SK-N-SH (cell line): ENCODE data around the gene UPF3B.

Experiments used
- EZH2phosphoT487 ChIP-seq: fragments of 200-600 bp; sonication (generic); IDR thresholded peaks from 2 replicates; pipeline ENCODE4 v1.6.1; 2017; ENCODE audit warnings: low read depth, mixed run types, mild to moderate bottlenecking, antibody characterized with exemption, moderate library complexity, borderline replicate concordance
- TCF12 ChIP-seq: IDR thresholded peaks from 2 replicates; pipeline ENCODE4 v1.4.0; 2012
- YY1 ChIP-seq: IDR thresholded peaks from 2 replicates; pipeline ENCODE4 v1.4.0; 2012; ENCODE audit warnings: low read depth, mild to moderate bottlenecking
- TF ChIP-seq, protein P1 (sequence below): fragments of 200-600 bp; sonication (generic); IDR thresholded peaks from 2 replicates; pipeline ENCODE4 v1.6.1; 2017; ENCODE audit warnings: antibody characterized with exemption, mild to moderate bottlenecking, moderate library complexity

GRCh38 chrX:119802546-119802945 is 50.2 kb downstream of the UPF3B start:
- TF ChIP-seq, protein P1, sequence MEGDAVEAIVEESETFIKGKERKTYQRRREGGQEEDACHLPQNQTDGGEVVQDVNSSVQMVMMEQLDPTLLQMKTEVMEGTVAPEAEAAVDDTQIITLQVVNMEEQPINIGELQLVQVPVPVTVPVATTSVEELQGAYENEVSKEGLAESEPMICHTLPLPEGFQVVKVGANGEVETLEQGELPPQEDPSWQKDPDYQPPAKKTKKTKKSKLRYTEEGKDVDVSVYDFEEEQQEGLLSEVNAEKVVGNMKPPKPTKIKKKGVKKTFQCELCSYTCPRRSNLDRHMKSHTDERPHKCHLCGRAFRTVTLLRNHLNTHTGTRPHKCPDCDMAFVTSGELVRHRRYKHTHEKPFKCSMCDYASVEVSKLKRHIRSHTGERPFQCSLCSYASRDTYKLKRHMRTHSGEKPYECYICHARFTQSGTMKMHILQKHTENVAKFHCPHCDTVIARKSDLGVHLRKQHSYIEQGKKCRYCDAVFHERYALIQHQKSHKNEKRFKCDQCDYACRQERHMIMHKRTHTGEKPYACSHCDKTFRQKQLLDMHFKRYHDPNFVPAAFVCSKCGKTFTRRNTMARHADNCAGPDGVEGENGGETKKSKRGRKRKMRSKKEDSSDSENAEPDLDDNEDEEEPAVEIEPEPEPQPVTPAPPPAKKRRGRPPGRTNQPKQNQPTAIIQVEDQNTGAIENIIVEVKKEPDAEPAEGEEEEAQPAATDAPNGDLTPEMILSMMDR, result no peak
- TF ChIP-seq YY1, result no peak
- TF ChIP-seq TCF12, result no peak
- TF ChIP-seq EZH2phosphoT487, result no peak
